GM18511 (cell line): ENCODE data around the gene THEMIS2.
A peak's percentile ranks its signal among the peaks of the same experiment; 100 is the strongest.
"Not testable (repeated sequence)": the region's sequence is repeated elsewhere in the genome, so short reads cannot be mapped to it uniquely, and the experiment has no call there.

Experiments
- ATAC-seq: cut with Tn5 transposase; IDR thresholded peaks from one replicate; pipeline ENCODE4 v1.9.1; 2021; ENCODE audit warnings: mild to moderate bottlenecking, moderate library complexity; ENCODE audit not compliant: unreplicated experiment

Gene THEMIS2

DNA sequence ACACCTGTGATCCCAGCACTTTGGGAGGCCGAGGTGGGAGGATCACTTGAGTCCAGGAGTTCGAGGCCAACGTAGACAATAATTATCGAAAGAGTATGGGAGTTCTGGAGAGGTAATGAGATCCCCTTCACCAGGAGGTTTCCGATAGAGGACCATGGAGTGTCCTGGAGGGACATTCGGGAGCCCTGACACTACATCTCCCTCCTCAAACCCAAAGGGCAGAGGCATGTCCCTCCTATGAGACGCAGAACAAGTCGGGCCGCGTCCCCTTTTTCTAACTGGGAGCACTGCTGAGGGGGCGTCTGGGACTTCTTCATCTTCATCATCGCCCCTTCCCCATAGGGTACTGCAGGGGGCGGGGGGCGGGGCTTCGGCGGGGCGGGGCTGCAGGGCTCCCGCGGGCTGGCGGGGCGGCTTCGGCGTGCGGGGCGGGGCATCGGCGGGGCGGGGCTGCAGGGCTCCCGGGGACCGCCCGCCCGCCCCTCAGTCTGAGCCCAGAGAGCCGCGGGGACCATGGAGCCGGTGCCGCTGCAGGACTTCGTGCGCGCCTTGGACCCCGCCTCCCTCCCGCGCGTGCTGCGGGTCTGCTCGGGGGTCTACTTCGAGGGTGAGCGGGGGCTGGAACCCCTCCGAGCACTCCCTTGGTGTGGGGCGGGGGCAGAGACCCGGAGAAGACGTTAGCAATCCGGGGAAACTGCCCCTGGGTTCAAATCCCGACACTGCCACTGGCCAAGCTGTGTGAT is at the start of gene THEMIS2:
Gene THEMIS2, plus strand, starts transcription at position 486 of the 743 bp plus-strand sequence. Its CDS starts 28 bp downstream, at position 514.
- ATAC-seq = no peak

DNA sequence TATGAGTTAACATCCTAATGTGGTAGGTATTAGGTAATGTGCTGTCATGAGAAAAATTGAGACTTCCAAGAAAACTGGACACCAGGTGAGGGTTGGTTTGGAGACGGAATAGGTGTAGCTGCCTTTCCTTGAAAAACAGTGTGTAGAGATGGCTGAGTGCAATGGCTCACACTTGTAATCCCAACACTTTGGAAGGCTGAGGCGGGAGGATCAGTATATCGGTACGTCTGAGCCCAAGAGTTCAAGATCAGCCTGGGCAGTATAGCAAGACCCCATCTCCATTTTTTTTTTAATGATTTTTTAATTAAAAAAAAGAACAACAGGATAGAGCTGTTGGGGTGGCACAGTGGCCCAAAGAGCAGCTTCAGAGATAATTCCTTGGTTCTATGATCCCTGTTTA is 48.6 kb upstream of the THEMIS2 start:
- ATAC-seq = no peak

DNA sequence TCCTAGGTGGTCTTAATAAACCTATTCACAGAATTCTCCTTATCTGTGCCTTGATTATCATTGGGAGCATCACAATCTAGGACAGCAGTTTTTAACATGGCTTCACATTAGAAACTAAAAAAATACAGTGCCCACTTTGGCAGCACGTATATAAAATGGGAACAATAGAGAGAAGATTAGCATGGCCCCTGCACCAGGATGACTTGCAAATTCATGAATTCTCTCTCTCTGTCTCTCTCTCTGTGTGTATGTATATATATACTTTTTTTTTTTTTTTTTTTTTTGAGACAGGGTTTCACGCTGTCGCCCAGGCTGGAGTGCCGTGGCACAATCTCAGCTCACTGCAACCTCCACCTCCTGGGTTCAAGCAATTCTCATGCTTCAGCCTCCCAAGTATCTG is 47.9 kb upstream of the THEMIS2 start:
- ATAC-seq = no peak

DNA sequence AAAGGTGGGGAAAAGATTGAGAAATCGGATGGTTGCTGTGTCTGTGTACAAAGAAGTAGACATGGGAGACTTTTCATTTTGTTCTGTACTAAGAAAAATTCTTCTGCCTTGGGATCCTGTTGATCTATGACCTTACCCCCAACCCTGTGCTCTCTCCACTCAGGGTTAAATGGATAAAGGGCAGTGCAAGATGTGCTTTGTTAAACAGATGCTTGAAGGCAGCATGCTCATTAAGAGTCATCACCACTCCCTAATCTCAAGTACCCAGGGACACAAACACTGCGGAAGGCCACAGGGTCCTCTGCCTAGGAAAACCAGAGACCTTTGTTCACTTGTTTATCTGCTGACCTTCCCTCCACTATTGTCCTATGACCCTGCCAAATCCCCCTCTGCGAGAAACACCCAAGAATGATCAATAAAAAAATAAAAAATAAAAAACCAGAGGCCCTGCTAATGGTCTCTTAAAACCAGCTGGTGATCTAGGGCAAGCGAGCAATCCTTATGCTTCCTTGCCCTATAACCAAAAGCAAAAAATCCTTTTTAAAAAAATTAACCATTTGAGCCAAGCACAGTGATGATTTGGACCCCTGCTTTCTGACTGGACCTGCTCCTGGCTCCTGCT is 42.9 kb upstream of the THEMIS2 start:
- not testable (repeated sequence) for ATAC-seq

DNA sequence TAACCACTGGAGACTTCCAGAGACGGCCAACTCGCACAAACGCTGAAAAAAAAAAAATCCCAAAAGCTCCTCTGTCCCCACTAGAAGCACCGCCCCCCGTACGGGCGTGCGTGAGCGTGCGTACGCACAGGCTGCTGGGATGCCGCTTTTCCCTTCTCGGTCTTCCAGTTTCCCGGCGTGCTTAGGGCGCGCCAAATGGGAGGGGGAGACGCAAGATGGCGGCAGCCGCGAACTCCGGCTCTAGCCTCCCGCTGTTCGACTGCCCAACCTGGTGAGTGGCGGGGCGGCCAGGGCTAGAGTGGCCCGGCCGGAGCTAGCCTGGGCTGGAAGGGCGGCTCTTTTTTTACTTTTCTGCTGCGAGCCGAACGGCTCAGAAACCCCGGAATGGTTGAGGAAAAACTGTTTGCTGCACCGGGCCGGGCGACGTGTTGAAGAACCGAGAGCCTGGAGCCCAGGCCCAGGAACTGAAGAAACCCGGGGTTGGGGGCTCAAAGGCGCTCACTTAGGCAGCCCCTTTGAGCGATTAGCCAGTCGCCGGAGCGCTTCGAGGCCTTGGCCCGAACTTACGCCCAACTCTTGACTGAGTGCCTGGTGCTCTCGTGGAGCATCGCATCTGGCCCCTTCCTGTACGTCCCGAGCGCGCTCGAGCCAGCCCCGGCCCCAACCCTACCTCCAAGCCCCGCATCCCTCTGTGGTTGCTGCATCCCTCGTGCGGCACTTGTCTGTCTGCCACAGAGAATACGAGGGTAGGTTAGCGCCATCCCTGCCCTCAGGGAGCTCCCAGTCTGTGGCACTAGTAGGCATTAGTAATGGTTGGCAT is 41.5 kb upstream of the THEMIS2 start, which contains the start of gene PPP1R8:
Gene PPP1R8, plus strand, starts transcription at position 162 of the 820 bp plus-strand sequence. Its CDS starts 54 bp downstream, at position 216.
- peak; percentile 93 for ATAC-seq

DNA sequence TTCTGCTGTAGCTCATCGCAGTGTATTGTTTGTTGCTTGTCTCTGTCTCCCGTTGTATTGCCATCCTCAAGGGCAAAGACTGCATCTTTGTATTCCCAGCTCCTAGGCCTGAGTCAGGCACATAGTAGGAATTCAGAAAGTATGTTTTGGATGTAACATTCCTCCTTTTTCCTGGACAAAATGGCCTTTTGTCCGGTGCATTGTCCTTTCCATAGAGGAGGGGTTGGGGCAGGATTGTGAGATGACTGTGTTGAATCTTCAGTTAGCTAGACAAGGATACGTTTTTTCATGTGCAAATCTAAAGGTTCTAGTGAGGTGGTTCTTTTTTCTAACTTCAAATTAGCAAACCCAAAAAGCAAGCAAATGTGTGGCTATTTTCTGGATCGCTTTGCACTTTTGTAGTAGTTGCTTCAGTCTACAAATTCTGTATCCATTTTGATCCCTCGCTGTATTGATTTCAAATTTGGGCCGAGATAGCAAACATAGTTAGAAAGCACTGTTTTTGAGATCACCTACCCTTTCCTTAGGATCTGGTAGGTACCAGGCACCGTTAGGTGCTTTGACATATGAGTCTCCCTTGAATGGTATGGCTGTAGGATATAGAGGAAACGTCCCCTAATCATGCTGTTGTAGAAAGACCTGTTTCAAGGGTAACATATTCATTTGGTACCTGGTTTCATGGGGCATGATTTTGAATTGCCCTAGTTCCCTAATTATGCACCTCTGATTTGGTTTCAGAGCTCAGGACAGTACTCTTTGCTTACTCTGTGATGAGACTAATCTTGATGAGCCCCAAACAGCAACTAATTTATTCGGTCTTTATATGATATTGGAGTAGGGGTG is 40.6 kb upstream of the THEMIS2 start:
- no peak for ATAC-seq

DNA sequence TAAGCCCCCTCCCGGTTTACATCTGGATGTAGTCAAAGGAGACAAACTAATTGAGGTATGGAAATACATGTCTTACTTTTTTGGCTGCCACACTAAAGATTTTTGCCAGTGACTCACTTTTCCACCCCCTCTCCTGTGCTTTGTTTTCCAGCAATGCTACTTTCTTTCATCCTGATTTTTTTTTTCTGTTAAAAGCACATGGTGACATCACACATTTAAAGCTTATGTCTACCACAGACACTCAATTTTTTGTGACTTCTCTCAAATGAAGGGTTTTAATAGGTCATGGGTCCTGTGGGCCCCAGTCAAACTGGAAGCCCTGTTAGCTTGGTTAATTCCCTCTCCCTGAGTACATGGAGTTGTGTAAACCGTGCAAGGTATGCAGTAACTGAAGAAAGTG is 39.6 kb upstream of the THEMIS2 start:
- ATAC-seq = no peak

DNA sequence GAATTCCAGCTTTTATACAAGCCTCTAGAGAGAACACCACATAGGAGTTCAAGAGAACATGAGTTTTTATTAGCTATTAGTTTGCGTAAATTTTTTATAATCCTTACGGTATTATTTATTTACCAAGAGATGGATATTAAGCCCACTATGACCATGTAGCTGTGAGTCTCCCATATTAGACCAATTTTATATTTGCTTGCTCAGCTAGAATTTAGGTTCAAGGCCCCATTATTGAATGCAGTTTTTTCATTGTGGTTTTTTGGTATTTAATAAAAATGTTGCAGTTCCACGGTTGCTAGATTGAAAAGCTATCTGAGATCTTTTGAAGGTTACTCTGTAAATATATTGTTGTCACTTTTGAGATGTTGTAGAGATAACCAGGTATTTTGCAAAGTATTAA is 38.9 kb upstream of the THEMIS2 start:
- ATAC-seq = no peak

DNA sequence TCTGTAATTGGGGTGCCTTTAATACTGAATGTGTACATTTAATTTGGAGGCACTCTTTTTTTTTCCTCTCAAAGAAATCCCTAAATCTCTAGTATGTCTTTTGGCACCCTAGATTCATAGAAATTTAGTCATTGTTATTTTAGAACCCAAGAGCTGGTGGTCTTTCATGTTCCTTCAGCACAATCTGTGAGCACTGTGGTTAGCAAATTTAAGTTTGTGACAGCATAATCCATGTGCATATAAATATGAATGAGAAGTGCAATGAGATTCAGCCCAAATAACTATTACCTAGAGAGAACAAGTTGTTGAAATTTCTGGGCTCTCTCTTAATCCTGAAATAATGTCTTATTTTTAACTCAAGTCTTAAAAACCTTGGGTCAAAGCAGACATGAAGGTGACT is 37.3 kb upstream of the THEMIS2 start:
- ATAC-seq = no peak

DNA sequence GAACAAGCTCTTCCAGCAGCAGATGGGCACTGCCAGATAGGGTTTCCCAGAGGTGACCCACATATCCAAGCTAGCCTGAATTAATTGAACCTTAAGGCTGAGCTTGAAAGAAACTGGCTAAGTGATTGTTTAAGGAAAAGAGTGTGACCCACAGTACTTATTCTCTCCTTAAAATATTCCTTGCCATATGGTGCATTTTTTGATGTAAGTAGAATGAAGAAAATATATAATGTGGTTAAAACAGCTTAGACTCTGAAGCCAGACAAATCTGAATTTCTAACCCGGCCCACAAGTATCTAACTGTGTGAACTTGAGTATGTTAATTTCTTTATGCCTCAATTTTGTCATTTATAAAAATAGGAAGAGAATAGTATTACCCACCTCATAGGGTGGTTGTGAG is 36.8 kb upstream of the THEMIS2 start:
- ATAC-seq = no peak

DNA sequence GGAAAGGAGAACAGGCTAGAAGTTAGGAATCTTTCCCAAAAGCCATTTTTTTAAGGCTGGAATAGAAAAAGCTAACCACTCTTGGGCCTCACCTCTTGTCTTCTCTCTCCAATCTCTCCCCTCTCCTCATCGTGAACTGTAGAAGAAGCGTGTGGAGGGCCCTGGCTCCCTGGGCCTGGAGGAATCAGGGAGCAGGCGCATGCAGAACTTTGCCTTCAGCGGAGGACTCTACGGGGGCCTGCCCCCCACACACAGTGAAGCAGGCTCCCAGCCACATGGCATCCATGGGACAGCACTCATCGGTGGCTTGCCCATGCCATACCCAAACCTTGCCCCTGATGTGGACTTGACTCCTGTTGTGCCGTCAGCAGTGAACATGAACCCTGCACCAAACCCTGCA is 22.4 kb upstream of the THEMIS2 start:
- ATAC-seq = no peak

DNA sequence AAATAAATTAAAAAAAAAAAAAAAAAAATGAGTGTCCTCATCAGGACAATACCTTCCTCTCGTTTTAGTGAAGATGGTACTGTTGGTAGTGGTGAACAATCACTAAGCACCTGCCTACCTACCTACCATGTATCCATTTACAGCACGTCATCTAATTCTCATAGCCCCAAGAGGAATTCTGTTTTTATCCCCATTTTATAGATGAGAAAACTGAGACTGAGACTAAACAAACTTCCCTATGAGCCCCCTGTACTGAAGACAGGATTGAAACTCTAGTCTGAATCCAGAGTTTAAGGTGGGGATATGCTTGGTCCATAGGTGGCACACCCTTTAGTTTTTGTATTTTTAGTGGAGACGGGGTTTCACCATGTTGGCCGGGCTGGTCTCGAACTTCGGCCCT is 17.3 kb upstream of the THEMIS2 start:
- no peak for ATAC-seq

DNA sequence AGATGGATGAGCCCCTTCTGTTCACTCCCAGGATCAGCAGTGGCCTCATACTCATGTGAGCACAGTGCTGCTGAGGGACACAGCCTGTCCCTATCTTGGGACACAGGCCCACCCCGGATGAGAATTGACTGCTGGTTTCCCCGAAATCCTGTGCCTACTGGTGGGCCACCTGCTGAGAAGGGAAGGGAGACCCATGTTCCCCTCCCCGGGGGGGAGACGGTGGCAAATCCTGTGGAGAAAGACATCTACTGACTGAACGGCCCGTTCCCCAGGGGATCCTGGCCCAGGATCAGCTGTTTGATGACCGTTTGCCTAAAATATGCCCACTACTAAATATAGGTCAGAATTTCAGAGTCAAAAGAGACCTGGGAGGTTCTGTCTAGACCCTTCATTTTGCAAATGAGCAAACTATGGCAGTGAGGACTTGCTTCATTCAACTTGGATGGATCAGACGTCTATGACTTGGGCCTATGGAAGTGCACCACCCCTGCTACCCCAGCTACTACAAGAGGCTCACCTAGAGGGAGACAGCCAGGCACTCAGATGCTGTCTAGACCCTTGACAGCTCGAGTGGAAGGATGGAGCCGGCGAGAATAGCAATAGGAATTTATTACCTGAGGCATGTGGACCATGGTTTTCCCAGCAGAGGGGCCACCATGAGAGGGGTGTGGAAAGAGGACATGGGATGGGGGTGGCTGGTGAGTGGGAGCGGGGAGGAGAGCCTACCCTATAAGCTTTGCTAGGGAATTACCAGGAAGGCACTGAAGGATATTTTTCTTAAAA is 15.6 kb upstream of the THEMIS2 start:
- ATAC-seq = no peak

DNA sequence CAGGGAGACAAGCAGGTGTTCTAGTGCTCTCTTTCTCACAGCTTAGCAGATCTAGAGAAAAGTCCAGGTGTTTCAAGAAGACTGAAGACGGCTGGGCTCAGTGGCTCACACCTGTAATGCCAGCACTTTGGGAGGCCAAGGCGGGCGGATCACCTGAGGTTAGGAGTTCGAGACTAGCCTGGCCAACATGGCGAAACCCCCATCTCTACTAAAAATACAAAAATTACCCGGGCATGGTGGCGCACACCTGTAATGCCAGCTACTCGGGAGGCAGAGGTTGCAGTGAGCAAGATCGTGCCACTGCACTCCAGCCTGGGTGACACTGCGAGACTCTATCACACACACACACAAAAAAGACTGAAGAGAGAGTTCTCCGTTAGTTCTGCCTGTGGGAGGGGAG is 14.8 kb upstream of the THEMIS2 start:
- not testable (repeated sequence) for ATAC-seq

DNA sequence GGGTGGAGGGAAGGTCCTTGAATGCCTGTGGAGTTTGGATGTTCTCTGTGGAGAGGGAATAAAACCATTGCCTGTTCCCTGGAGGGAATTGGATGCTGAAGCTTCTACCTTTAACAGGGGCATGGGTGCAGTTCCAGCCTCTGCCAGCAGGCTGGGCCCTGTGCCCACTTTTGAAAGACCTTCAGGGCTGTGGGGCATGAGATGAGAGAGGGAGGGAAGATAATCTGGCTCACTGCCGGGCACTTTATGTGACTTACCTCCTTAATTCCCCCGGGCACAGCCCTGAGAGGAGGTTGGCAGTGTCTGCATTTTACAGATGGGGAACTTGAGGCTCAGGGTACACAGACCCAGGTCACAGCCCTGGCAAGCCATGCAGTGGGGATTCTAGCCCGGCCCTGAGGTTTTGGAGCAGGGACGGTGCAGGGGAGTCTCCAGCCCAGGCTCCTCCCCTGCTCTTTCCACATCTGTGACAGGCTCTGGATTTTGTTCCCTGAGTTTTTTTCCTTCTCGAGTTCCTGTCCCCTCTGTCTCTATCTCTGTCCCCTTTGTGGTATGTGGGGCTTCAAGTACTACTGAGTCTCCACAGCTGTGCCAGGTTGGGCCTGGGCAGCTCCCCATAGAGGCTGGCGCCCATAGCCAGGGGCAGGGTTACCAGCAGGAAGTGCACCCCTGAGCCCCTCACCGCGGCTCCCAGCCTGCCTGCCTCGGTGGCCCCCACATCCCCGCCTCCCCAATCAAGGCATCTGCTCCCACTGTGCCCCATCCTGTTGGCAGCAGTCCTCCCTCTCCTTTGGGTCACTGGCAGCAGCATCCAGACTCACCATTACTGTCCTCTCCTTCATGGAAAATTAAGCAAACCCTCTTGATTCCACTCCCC is 14.0 kb upstream of the THEMIS2 start:
- ATAC-seq = no peak

DNA sequence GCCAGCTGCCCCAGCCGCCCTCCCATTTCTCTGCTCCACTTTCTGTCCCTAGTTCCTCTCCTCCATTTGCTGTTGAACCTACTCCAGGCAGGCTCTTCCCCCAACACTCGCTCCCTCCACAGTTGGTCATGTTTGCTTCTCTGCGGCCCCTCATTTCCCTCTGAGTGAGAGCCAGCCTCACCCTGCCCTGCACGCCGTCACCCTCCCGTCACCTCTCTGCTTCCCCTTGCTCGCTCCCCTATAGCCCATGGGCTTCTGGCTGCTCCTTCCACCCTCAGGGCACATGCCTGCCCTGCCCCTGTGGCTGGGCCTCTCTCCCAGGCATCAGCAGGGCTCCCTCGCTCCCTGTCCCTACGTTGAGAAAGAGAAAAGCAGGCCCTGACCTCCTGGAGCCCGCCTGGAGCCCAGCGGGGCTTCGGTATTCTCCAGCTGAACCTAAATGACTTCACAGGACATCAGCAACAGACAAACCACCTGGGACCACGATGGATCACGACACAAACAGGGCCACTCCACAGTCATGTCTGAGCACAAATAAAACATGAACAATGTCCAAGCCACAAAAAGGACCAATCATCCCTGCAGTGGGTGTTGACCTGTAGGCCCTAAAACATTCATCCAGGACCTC is 13.3 kb upstream of the THEMIS2 start:
- ATAC-seq = no peak

DNA sequence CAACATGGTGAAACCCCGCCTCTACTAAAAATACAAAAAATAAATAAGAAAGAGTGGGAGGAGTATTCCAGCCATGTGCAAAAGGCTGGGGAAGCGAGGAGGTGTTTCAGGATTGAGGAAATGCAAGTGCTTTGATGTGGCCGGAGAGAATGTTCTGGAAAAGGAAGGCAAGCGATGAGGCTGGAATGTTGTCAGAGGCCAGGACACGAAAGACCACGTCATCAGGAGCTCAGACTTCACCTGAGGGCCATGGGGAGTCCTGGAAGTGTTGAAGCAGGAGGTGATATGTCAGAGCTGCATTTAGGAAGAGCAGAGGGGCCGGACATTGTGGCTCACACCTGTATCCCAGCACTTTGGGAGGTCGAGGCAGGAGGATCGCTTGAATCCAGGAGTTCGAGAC is 10.9 kb upstream of the THEMIS2 start:
- no peak for ATAC-seq

DNA sequence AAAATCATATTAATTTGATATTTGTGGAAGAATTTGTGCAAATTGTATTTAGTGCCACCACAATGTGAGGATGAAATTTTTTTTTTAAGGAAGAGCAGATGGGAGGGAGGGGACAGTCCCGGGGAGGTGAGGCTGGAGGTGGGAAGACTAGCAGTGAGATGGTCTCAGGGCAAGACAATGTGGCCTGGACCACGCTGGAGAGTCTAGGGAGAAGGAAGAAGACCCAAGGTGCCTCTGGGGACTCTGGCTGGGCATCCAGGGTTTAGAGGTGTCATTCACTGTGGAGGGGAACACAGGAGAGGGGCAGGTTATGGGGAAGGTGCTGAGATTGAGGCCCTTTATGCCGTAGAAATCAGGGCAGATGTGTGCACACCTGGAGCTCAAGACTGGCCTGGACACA is 10.3 kb upstream of the THEMIS2 start:
- ATAC-seq = no peak
